H1 (cell line): ENCODE data around the gene STEAP3. TPM values are rescaled to one million over a fixed set of nuclear protein-coding genes. Genes with fewer than 3 reads are reported as not detected.

Experiments
- CTCF ChIA-PET: fragments of 300-600 bp; sonication (Branson Sonifier 250); formaldehyde crosslinking; loops from one replicate; lab custom pipeline; 2021; ENCODE audit not compliant: partially characterized antibody; lab: Charles Lee
- POLR2A ChIA-PET: fragments of 300-600 bp; sonication (Branson Sonifier 250); formaldehyde crosslinking; loops from one replicate; lab custom pipeline; 2021; ENCODE audit warnings: inconsistent platforms; ENCODE audit not compliant: partially characterized antibody; lab: Charles Lee
- DNase-seq, 2 experiments: peaks; one replicate each; pipeline versions ENCODE4 v3.0.0 to v3.0.0-alpha.2; 2010 to 2022; ENCODE audit warnings: low spot score in 2 of 2, low read depth in 1 of 2, mixed read lengths in 1 of 2
- FAIRE-seq: peaks from 2 replicates; lab custom pipeline; 2011; peaks lifted over from hg19 to GRCh38; lab: Jason Lieb, UNC
- H2AFZ ChIP-seq: 2 replicates; pipeline ENCODE4 v1.8.1; 2012; ENCODE audit warnings: low read length, inconsistent platforms
- H2AK5ac ChIP-seq: 2 replicates; pipeline ENCODE4 v1.6.1; 2013; ENCODE audit warnings: low read depth, low read length
- H2BK120ac ChIP-seq: replicated peaks from 2 replicates; pipeline ENCODE3; 2013; ENCODE audit warnings: low read depth, low read length, inconsistent platforms
- H2BK12ac ChIP-seq: 2 replicates; pipeline ENCODE4 v1.6.1; 2013; ENCODE audit warnings: low read depth, low read length
- H2BK15ac ChIP-seq: 2 replicates; pipeline ENCODE4 v1.6.1; 2013; ENCODE audit warnings: low read length
- H2BK20ac ChIP-seq: 2 replicates; pipeline ENCODE4 v1.6.1; 2013; ENCODE audit warnings: low read length
- H2BK5ac ChIP-seq: 2 replicates; pipeline ENCODE4 v1.6.1; 2013; ENCODE audit warnings: low read depth, low read length
- H3K14ac ChIP-seq: 2 replicates; pipeline ENCODE4 v1.6.1; 2013; ENCODE audit warnings: inconsistent platforms; ENCODE audit not compliant: insufficient read length
- H3K18ac ChIP-seq: 2 replicates; pipeline ENCODE4 v1.6.1; 2013; ENCODE audit warnings: low read length; ENCODE audit errors: extremely low read depth
- H3K23ac ChIP-seq: 2 replicates; pipeline ENCODE4 v1.6.1; 2013; ENCODE audit warnings: inconsistent platforms; ENCODE audit not compliant: insufficient read length
- H3K23me2 ChIP-seq: 2 replicates; pipeline ENCODE4 v1.6.1; 2013; ENCODE audit warnings: low read depth, low read length
- H3K27ac ChIP-seq: 2 replicates; pipeline ENCODE4 v1.6.1; 2011; ENCODE audit warnings: low read depth, low read length, inconsistent platforms
- H3K27me3 ChIP-seq, 4 experiments: replicated peaks in 1 of 4; 1 replicate in 1 of 4; 2 replicates in 3 of 4; pipeline versions ENCODE4 v1.6.1 to v1.8.1; 2011 to 2013; ENCODE audit warnings: low read length in 3 of 4, mild to moderate bottlenecking in 3 of 4, inconsistent platforms in 2 of 4, mixed read lengths in 2 of 4, moderate library complexity in 1 of 4; ENCODE audit not compliant: control insufficient read depth in 3 of 4, insufficient read depth in 3 of 4; ENCODE audit errors: extremely low read depth in 1 of 4
- H3K36me3 ChIP-seq, 4 experiments: 2 replicates each; pipeline versions ENCODE4 v1.6.1 to v1.8.1; 2011 to 2013; ENCODE audit warnings: mild to moderate bottlenecking in 4 of 4, low read length in 3 of 4, moderate library complexity in 2 of 4, control low read depth in 1 of 4, inconsistent platforms in 1 of 4; ENCODE audit not compliant: insufficient read depth in 4 of 4, control insufficient read depth in 2 of 4
- H3K4ac ChIP-seq: replicated peaks from 2 replicates; pipeline ENCODE3; 2013; ENCODE audit warnings: low read length, low read depth, mixed read lengths, inconsistent platforms; ENCODE audit not compliant: insufficient read length
- H3K4me1 ChIP-seq, 4 experiments: replicated peaks in 1 of 4; 1 replicate in 1 of 4; 2 replicates in 3 of 4; pipeline versions ENCODE4 v1.6.1 to v1.8.1; 2011 to 2013; ENCODE audit warnings: low read length in 3 of 4, inconsistent platforms in 2 of 4, mixed read lengths in 1 of 4; ENCODE audit not compliant: insufficient read depth in 4 of 4, control insufficient read depth in 3 of 4
- H3K4me2 ChIP-seq, 2 experiments: 2 replicates each; pipeline versions ENCODE4 v1.6.1 to v1.8.1; 2011 to 2013; ENCODE audit warnings: low read depth in 2 of 2, low read length in 2 of 2, control low read depth in 1 of 2, inconsistent platforms in 1 of 2, mild to moderate bottlenecking in 1 of 2; ENCODE audit not compliant: insufficient read depth in 1 of 2
- H3K4me3 ChIP-seq, 4 experiments: fragments of 200-600, 300-600 bp in 1 of 4; sonication (generic), shearing (Covaris generic), sonication (Bioruptor Twin) in 1 of 4; 2 replicates each; pipeline versions ENCODE4 v1.5.1 to v1.8.1; 2011 to 2016; ENCODE audit warnings: low read length in 4 of 4, low read depth in 3 of 4, control low read depth in 2 of 4, inconsistent platforms in 2 of 4, mild to moderate bottlenecking in 2 of 4, mixed read lengths in 1 of 4, moderate library complexity in 1 of 4; ENCODE audit not compliant: insufficient read depth in 2 of 4; ENCODE audit errors: extremely low read depth in 1 of 4
- H3K56ac ChIP-seq: replicated peaks from 2 replicates; pipeline ENCODE3; 2013; ENCODE audit warnings: low read depth, mild to moderate bottlenecking, mixed read lengths, low read length, inconsistent platforms; ENCODE audit not compliant: insufficient read length
- H3K79me1 ChIP-seq: 2 replicates; pipeline ENCODE4 v1.6.1; 2013; ENCODE audit warnings: low read depth, low read length, control low read depth
- H3K79me2 ChIP-seq, 2 experiments: 2 replicates each; pipeline versions ENCODE4 v1.6.1 to v1.8.1; 2012 to 2013; ENCODE audit warnings: low read length in 2 of 2, mild to moderate bottlenecking in 2 of 2, inconsistent platforms in 1 of 2; ENCODE audit not compliant: insufficient read depth in 2 of 2, control insufficient read depth in 1 of 2
- H3K9ac ChIP-seq, 4 experiments: replicated peaks in 1 of 4; 1 replicate in 1 of 4; 2 replicates in 3 of 4; pipeline versions ENCODE4 v1.6.1 to v1.8.1; 2011 to 2013; ENCODE audit warnings: low read depth in 3 of 4, low read length in 3 of 4, control low read depth in 2 of 4, mild to moderate bottlenecking in 2 of 4, moderate library complexity in 2 of 4, inconsistent platforms in 1 of 4; ENCODE audit errors: extremely low read depth in 1 of 4
- H3K9me3 ChIP-seq, 2 experiments: 2 replicates each; pipeline versions ENCODE4 v1.6.1 to v1.8.1; 2012 to 2013; ENCODE audit warnings: mild to moderate bottlenecking in 2 of 2, moderate library complexity in 2 of 2, control low read depth in 1 of 2, inconsistent platforms in 1 of 2, low read depth in 1 of 2, low read length in 1 of 2, mixed read lengths in 1 of 2; ENCODE audit not compliant: insufficient read depth in 2 of 2
- H4K20me1 ChIP-seq, 2 experiments: replicated peaks in 1 of 2; 2 replicates each; pipeline versions ENCODE3 to v1.8.1; 2011 to 2013; ENCODE audit warnings: inconsistent platforms in 2 of 2, low read length in 2 of 2, mild to moderate bottlenecking in 1 of 2; ENCODE audit not compliant: insufficient read depth in 2 of 2, control insufficient read depth in 1 of 2
- H4K5ac ChIP-seq: 2 replicates; pipeline ENCODE4 v1.6.1; 2013; ENCODE audit warnings: low read length, low read depth, mixed read lengths, inconsistent platforms; ENCODE audit not compliant: insufficient read length
- H4K8ac ChIP-seq: 2 replicates; pipeline ENCODE4 v1.8.0; 2013; ENCODE audit warnings: mild to moderate bottlenecking, moderate library complexity, low read length, inconsistent platforms; ENCODE audit not compliant: insufficient read depth; ENCODE audit errors: extremely low read depth
- H4K91ac ChIP-seq: replicated peaks from 2 replicates; pipeline ENCODE3; 2013; ENCODE audit warnings: low read length, mixed read lengths, inconsistent platforms; ENCODE audit not compliant: insufficient read length
- BACH1 ChIP-seq: IDR thresholded peaks from 2 replicates; pipeline ENCODE4 v1.6.1; 2012; ENCODE audit warnings: low read length, improper control_type of control experiment
- BRCA1 ChIP-seq: IDR thresholded peaks from 2 replicates; pipeline ENCODE4 v1.6.1; 2012; ENCODE audit warnings: low read depth, low read length, improper control_type of control experiment
- HDAC6 ChIP-seq: IDR thresholded peaks from one replicate; pipeline ENCODE4 v1.7.1; 2012; ENCODE audit warnings: low read depth, mild to moderate bottlenecking, inconsistent platforms, low read length, moderate library complexity
- NRF1 ChIP-seq: IDR thresholded peaks from 2 replicates; pipeline ENCODE4 v1.6.1; 2011; ENCODE audit warnings: mild to moderate bottlenecking, low read depth, low read length, improper control_type of control experiment
- PHF8 ChIP-seq: fragments of 200-600 bp; sonication (generic); conservative IDR thresholded peaks from 2 replicates; pipeline ENCODE4 v1.7.1; 2012; ENCODE audit warnings: low read depth, mild to moderate bottlenecking, inconsistent platforms, low read length, moderate library complexity
- POLR2AphosphoS5 ChIP-seq: IDR thresholded peaks from 2 replicates; pipeline ENCODE4 v1.6.1; 2011; ENCODE audit warnings: low read depth, low read length
- RAD21 ChIP-seq, 2 experiments: IDR thresholded peaks in 1 of 2; conservative IDR thresholded peaks in 1 of 2; 2 replicates each; pipeline ENCODE4 v1.6.1; 2011; ENCODE audit warnings: low read depth in 2 of 2, low read length in 2 of 2, improper control_type of control experiment in 1 of 2, inconsistent platforms in 1 of 2, mild to moderate bottlenecking in 1 of 2, moderate library complexity in 1 of 2
- RNF2 ChIP-seq: fragments of 200-900, 300-1000 bp; sonication (generic); IDR thresholded peaks from 2 replicates; pipeline ENCODE4 v1.7.1; 2016; ENCODE audit warnings: borderline replicate concordance, low read depth, mild to moderate bottlenecking, antibody characterized with exemption, low read length; ENCODE audit not compliant: poor library complexity, severe bottlenecking; ENCODE audit errors: missing control alignments
- RXRA ChIP-seq: IDR thresholded peaks from 2 replicates; pipeline ENCODE4 v1.6.1; 2011; ENCODE audit warnings: low read depth, mild to moderate bottlenecking, low read length, moderate library complexity; ENCODE audit not compliant: insufficient read depth
- SIN3A ChIP-seq, 2 experiments: IDR thresholded peaks in 1 of 2; conservative IDR thresholded peaks in 1 of 2; 2 replicates each; pipeline ENCODE4 v1.6.1; 2011 to 2012; ENCODE audit warnings: low read length in 2 of 2, improper control_type of control experiment in 1 of 2, low read depth in 1 of 2, mild to moderate bottlenecking in 1 of 2
- SRF ChIP-seq: IDR thresholded peaks from 2 replicates; pipeline ENCODE4 v1.6.1; 2011; ENCODE audit warnings: mild to moderate bottlenecking, low read depth, low read length, moderate library complexity
- TBP ChIP-seq: IDR thresholded peaks from 2 replicates; pipeline ENCODE4 v1.6.1; 2011; ENCODE audit warnings: low read depth, low read length, improper control_type of control experiment
- WGBS, 2 experiments: shearing (Covaris generic) in 1 of 2; methylation state at CpG; one replicate each; pipeline versions ENCODE4 v1.1.6 to v1.1.7; 2013 to 2015; ENCODE audit warnings: low lambda C conversion rate in 2 of 2, mixed read lengths in 2 of 2, inconsistent platforms in 1 of 2, low coverage in 1 of 2, missing lambda C conversion rate in 1 of 2; ENCODE audit not compliant: insufficient replicate concordance in 2 of 2, insufficient coverage in 1 of 2, insufficient read length in 1 of 2; ENCODE audit errors: extremely low coverage in 1 of 2, missing lambda C conversion rate in 1 of 2; 5-methylcytosine and 5-hydroxymethylcytosine counted together
- polyA plus RNA-seq, 7 experiments: library from polyadenylated mRNA; depleted of rRNA in 3 of 7; stranded (reverse) in 5 of 7; unstranded in 2 of 7; fragments of >200 nt in 5 of 7; fragments of 200-250 nt in 2 of 7; gene quantifications; 1 replicate in 5 of 7; 2 replicates in 1 of 7; 4 replicates in 1 of 7; pipeline versions ENCODE4 v1.2.1 to v1.2.3, GENCODE V29; 2011 to 2013; ENCODE audit warnings: missing spikeins in 2 of 7, mixed read lengths in 2 of 7
- total RNA-seq: library from RNA; stranded (reverse); fragmentation: NEBNext Ultra II Directional; extraction: Animal tissue kit (Norgen Biotek cat#: 25700); gene quantifications from 2 replicates; pipeline ENCODE4 v1.2.1, GENCODE V29; 2021
- TF ChIP-seq, protein P1 (sequence below): IDR thresholded peaks from 2 replicates; pipeline ENCODE4 v1.6.1; 2012; ENCODE audit warnings: inconsistent platforms

The STEAP3 gene
- total and polyA plus RNA-seq, 2 of the 8 experiments (the other 6 are each of a cell fraction or from before 2014, with no cell fraction given) = 21.7 to 27.9 TPM

DNA sequence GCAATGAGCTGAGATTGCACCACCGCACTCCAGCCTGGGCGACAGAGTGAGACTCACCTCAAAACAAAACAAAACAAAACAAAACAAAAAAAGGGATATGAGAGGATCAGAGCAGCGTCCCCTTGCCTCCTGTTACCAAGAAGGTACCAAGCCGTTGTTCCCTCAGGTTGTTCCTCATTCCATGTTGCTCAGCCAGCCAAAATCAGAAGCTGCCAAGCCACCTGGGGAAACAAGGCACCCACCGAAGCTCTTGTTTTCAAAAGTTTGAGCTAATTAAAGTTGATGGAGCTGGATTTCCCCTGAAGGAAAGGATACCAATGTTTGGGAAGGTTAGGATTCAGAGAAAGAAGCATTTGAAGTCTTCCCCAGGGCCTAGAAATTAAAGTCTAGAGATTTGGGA is 21.8 kb upstream of the STEAP3 start:
- Histone ChIP-seq H2AFZ (no peak overlapping the region), H3K79me1 (no peaks in the 10 kb centered on the region), H3K4me1 (peaks cover 0 to 6% (median 3%) of the 10 kb centered on the region in 4 experiments; a peak in 4 of 7 replicates), H2BK120ac (no peak overlapping the region), H3K56ac (no peak overlapping the region), H3K36me3 (no peaks in the 10 kb centered on the region), H3K18ac (no peak overlapping the region), H3K9me3 (no peaks in the 10 kb centered on the region), H3K14ac (no peak overlapping the region), H4K20me1 (no peaks in the 10 kb centered on the region), H2BK5ac (no peak overlapping the region), H2BK20ac (no peak overlapping the region), H2BK15ac (no peak overlapping the region), H3K79me2 (no peaks in the 10 kb centered on the region), H3K4me3 (no peak overlapping the region), H2BK12ac (no peak overlapping the region), H3K4me2 (no peak overlapping the region), H2AK5ac (no peak overlapping the region), H4K91ac (no peak overlapping the region), H3K27ac (no peak overlapping the region), H3K4ac (no peak overlapping the region), H3K27me3 (no peaks in the 10 kb centered on the region), H4K8ac (no peak overlapping the region), H3K23me2 (no peaks in the 10 kb centered on the region; the same call in 1 of the 2 replicates), H4K5ac (no peak overlapping the region), H3K9ac (no peak overlapping the region), H3K23ac (no peak overlapping the region)
- WGBS, 2 experiments = 91% methylated on average over 5 of the region's 5 CpGs; no CpG with 5 or more reads in 1 of the 2 experiments
- ChIA-PET CTCF (interaction anchor here (0.6 to 2.2 kb wide), 4 partner anchors 9 to 176 kb away, joined by 3 to 6 read pairs (median 4); no protein-coding TSS in a partner anchor), POLR2A (interaction anchor here (1.4 kb wide), 1 partner anchor 9 kb away, joined by 5 read pairs; no protein-coding TSS in a partner anchor)
- FAIRE-seq (no peak), DNase-seq (no peak)
- TF ChIP-seq BRCA1 (no peak), PHF8 (no peak), BACH1 (no peak), POLR2AphosphoS5 (no peak), SIN3A (conservative IDR thresholded peaks at IDR 0.05 in 1 of 2, IDR thresholded peaks at IDR 0.05 in 1 of 2; ENCODE audit: low read depth in 1 of 2, low read length in 2 of 2) (no peak), RAD21 (IDR thresholded peaks at IDR 0.05 in 1 of 2, conservative IDR thresholded peaks at IDR 0.05 in 1 of 2; ENCODE audit: low read depth in 2 of 2, low read length in 2 of 2) (no peak), SRF (no peak), HDAC6 (no peak), RXRA (no peak), TBP (no peak), NRF1 (no peak), RNF2 (no peak)
- TF ChIP-seq, protein P1, sequence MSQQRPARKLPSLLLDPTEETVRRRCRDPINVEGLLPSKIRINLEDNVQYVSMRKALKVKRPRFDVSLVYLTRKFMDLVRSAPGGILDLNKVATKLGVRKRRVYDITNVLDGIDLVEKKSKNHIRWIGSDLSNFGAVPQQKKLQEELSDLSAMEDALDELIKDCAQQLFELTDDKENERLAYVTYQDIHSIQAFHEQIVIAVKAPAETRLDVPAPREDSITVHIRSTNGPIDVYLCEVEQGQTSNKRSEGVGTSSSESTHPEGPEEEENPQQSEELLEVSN = no peak
